Suprapubic skin (tissue), 4 donors: ENCODE data around the gene CELF4. TPM values are rescaled to one million over a fixed set of nuclear protein-coding genes. Genes with fewer than 3 reads are reported as not detected.

Experiments used
- DNase-seq, 2 donors: peaks; one replicate each; pipeline ENCODE4 v3.0.0-alpha.2; 2019; ENCODE audit warnings: low spot score in 2 of 2
- H3K27ac ChIP-seq: fragments of 200-600 bp; sonication (generic); one replicate; pipeline ENCODE4 v1.5.1; 2019
- H3K27me3 ChIP-seq: fragments of 200-600 bp; sonication (generic); one replicate; pipeline ENCODE4 v1.5.1; 2019
- H3K36me3 ChIP-seq: fragments of 200-600 bp; sonication (generic); one replicate; pipeline ENCODE4 v1.5.1; 2019
- H3K4me1 ChIP-seq: fragments of 200-600 bp; sonication (generic); one replicate; pipeline ENCODE4 v1.5.1; 2019
- H3K4me3 ChIP-seq: fragments of 200-600 bp; sonication (generic); one replicate; pipeline ENCODE4 v1.5.1; 2019; ENCODE audit warnings: mild to moderate bottlenecking
- H3K9me3 ChIP-seq: fragments of 200-600 bp; sonication (generic); one replicate; pipeline ENCODE4 v1.5.1; 2019
- CTCF ChIP-seq, 2 donors: fragments of 200-600 bp in 1 of 2; fragments of 450-650 bp in 1 of 2; sonication (generic) in 1 of 2; IDR thresholded peaks; one replicate each; pipeline ENCODE4 v1.5.1; 2016 to 2019; ENCODE audit warnings: antibody characterized with exemption in 2 of 2, mild to moderate bottlenecking in 1 of 2, moderate library complexity in 1 of 2
- EP300 ChIP-seq: sonication (generic); formaldehyde crosslinking; IDR thresholded peaks from one replicate; pipeline ENCODE4 v1.6.1; 2017; ENCODE audit warnings: antibody characterized with exemption
- POLR2A ChIP-seq, 2 donors: fragments of 450-650 bp; IDR thresholded peaks; one replicate each; pipeline ENCODE4 v1.6.1; 2017; ENCODE audit warnings: antibody characterized with exemption in 2 of 2, mild to moderate bottlenecking in 2 of 2, moderate library complexity in 2 of 2
- POLR2AphosphoS5 ChIP-seq, 3 donors: sonication (generic); formaldehyde crosslinking; IDR thresholded peaks; one replicate each; pipeline ENCODE4 v1.6.1; 2017; ENCODE audit warnings: antibody characterized with exemption in 3 of 3
- WGBS: methylation state at CpG from one replicate; pipeline ENCODE4 v1.1.5; 2018; 5-methylcytosine and 5-hydroxymethylcytosine counted together
- total RNA-seq, 4 donors: library from RNA; depleted of rRNA; stranded (reverse); fragments of >200 nt; gene quantifications; one replicate each; pipeline ENCODE4 v1.1.0, GENCODE V29; 2016

The CELF4 gene
- total RNA-seq, 4 donors from 2014 or later: not detected

DNA sequence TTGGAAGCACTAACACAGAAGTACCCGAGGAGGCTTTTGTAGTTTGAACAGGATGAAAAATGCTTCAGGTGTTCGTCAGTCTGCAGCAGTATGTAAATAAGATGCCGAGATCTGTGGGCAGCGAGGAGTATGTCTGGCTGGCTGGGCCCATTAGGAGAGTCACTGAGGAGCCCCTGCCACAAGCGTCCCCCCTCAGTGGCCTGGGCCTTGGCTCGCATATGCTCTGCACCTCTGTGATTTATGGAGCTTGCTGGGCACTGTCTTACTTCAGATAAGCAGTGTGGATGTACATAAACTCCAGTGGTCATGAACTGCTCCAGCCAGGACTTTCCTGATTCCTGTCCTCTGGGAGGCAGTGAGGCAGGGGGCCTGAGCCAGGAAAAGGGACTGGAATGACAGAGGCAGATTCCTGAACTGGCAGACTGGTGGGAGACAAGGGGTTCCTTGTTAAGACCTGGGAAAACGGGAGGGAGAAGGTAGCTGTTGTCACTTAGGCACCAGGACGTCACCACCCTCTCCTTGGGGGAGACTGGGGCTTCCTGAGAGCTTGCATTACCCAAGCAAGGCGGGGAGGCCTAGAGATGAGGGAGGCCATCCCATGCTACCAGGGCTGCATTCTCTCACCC, 46.0 kb downstream of the CELF4 start:
- DNase-seq: no peak
- H3K27me3 ChIP-seq: peaks cover 51% of the 10 kb centered on the region

DNA sequence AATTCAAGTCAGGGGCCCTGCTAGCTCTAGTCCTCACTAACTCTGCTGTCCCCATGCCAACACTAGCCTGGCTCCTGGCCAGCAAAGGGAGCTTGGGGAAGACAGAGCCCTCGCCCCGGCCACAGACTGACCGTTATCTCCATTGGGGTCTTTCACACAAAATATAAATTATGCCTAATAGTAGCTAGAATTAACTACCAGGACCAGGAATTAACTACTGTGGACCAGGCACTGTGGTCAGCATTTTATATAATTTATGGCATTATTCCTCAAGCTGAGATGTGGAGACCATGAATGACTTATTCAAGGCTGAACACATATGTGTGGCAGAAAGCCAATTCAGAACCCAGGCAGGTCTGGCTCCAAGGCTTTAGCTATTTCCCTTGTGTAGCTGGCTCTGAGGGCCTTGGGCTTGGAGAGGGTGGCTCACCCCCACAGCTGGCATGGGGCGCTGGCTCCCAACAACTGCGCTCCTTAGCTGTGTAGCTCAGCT, 49.2 kb downstream of the CELF4 start:
- H3K9me3 ChIP-seq: no peaks in the 10 kb centered on the region
- DNase-seq: no peak

More for the DNA sequence above, 46.0 kb downstream of the CELF4 start:
- Histone ChIP-seq H3K4me3 (no peak overlapping the region), H3K4me1 (peaks cover 5% of the 10 kb centered on the region), H3K9me3 (no peaks in the 10 kb centered on the region), H3K27ac (no peak overlapping the region), H3K36me3 (no peaks in the 10 kb centered on the region)
- TF ChIP-seq POLR2A (IDR thresholded peaks at IDR 0.05): no peak
- TF ChIP-seq CTCF (IDR thresholded peaks at IDR 0.05): no peak
- TF ChIP-seq EP300: no peak
- TF ChIP-seq POLR2AphosphoS5 (IDR thresholded peaks at IDR 0.05): no peak
- WGBS: 72% methylated on average over 9 of the region's 9 CpGs

DNA sequence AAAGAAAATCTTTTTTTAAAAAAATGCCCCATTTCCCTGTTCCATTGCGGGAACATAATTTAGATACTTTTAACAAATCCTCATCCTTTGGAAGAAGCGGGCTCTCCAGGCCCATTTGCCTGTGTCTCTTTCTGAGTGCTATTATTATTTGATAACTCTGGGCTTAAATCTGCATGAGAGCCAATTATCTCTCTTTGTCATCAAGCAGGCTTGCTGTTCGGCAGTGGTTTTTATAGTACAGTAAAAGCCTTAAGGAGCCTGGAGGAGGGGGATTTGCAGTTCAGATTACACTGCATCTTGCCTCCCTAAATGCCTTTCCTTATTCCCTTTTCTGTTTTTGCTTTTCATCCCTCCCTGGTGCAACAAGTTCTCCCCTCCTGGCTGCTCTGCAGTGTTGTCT, 50.6 kb downstream of the CELF4 start:
- Histone ChIP-seq H3K36me3 (no peaks in the 10 kb centered on the region), H3K9me3 (no peaks in the 10 kb centered on the region), H3K27me3 (peaks cover 22% of the 10 kb centered on the region), H3K4me3 (no peak overlapping the region), H3K4me1 (peaks cover 3% of the 10 kb centered on the region), H3K27ac (no peak overlapping the region)
- no peak for TF ChIP-seq POLR2AphosphoS5 (IDR thresholded peaks at IDR 0.05)
- no peak for TF ChIP-seq EP300
- no peak for TF ChIP-seq POLR2A (IDR thresholded peaks at IDR 0.05)
- TF ChIP-seq CTCF (IDR thresholded peaks at IDR 0.05): no peak
- DNase-seq: no peak
- WGBS: 88% methylated on average over 3 of the region's 3 CpGs

More for the DNA sequence above, 49.2 kb downstream of the CELF4 start:
- H3K27me3 ChIP-seq: peaks cover 25% of the 10 kb centered on the region
- H3K36me3 ChIP-seq: no peaks in the 10 kb centered on the region
- H3K27ac ChIP-seq: no peak overlapping the region
- H3K4me3 ChIP-seq: no peak overlapping the region
- 75% methylated on average over 3 of the region's 5 CpGs for WGBS
- peaks cover 3% of the 10 kb centered on the region for H3K4me1 ChIP-seq
- TF ChIP-seq POLR2A (IDR thresholded peaks at IDR 0.05) (no peak), CTCF (IDR thresholded peaks at IDR 0.05) (no peak)

DNA sequence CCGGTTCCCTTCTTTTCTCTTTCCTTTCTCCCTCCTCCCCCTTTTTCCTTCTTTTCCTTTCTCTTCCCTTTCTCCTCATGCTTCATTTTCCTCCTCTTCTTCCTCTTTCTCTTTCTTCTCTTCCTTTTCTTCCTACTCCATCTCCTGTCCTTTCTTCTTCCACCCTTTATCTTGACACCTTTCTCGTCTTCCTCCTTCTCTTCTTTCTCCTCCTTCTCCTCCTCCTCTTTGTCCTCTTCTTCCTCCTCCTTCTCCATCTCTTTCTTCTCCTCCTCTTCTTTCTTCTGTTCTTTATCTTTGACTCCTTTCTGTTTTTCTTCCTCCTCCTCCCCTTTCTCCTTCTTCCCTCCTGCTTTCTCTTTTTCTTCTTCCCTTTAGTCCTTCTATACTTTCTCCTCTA, 53.2 kb downstream of the CELF4 start:
- WGBS: 86% methylated on average over 2 of the region's 2 CpGs
- Histone ChIP-seq H3K27ac (no peak overlapping the region), H3K4me3 (no peak overlapping the region), H3K27me3 (peaks cover 12% of the 10 kb centered on the region), H3K4me1 (peaks cover 3% of the 10 kb centered on the region), H3K9me3 (no peaks in the 10 kb centered on the region), H3K36me3 (no peaks in the 10 kb centered on the region)
- TF ChIP-seq POLR2A (IDR thresholded peaks at IDR 0.05) (no peak), CTCF (IDR thresholded peaks at IDR 0.05) (no peak), EP300 (no peak), POLR2AphosphoS5 (IDR thresholded peaks at IDR 0.05) (no peak)
- DNase-seq: no peak

DNA sequence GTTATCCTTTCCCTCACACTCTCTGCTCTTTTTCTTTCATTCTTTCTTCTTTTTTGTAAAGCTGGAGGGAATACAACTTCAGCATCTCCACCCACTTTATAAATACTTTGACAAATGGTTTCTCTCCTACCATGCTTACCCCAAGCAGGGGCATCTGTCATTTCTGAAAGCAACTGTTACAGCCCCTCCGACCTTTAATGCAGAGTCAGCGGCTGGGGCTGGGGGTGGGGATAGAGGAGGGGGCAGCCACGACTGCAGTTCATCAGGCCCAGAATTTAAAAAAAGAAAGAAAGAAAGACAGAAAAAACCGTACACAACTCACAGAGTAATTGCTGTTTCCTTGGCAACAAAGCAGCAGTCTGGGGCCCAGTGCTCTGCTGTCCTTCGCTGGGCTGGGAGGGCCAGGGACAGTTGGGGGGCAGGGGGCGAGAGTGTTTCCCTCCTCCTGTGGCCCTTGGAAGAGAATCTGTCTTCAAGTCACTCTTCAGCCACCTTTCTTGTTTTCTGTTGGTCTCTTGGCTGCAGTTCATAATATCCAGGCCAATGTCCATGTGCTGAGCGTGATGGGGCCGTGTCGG, 53.8 kb downstream of the CELF4 start:
- WGBS: 60% methylated on average over 9 of the region's 9 CpGs
- DNase-seq: no peak
- H3K4me1 ChIP-seq: peaks cover 3% of the 10 kb centered on the region
- no peak for TF ChIP-seq POLR2AphosphoS5 (IDR thresholded peaks at IDR 0.05)
- no peak for TF ChIP-seq EP300
- no peak for TF ChIP-seq CTCF (IDR thresholded peaks at IDR 0.05)
- TF ChIP-seq POLR2A (IDR thresholded peaks at IDR 0.05): no peak
- no peak overlapping the region for H3K27ac ChIP-seq
- H3K9me3 ChIP-seq: no peaks in the 10 kb centered on the region
- peaks cover 12% of the 10 kb centered on the region for H3K27me3 ChIP-seq
- no peaks in the 10 kb centered on the region for H3K36me3 ChIP-seq
- no peak overlapping the region for H3K4me3 ChIP-seq
